Suprapubic skin (tissue), 4 donors: ENCODE measurements around the gene CENPX. TPM values are rescaled to one million over a fixed set of nuclear protein-coding genes. Genes with fewer than 3 reads are reported as not detected.

ENCODE experiments used
- DNase-seq, 2 donors: peaks; one replicate each; pipeline ENCODE4 v3.0.0-alpha.2; 2019; ENCODE audit warnings: low spot score in 2 of 2
- H3K27ac ChIP-seq: fragments of 200-600 bp; sonication (generic); one replicate; pipeline ENCODE4 v1.5.1; 2019
- H3K27me3 ChIP-seq: fragments of 200-600 bp; sonication (generic); one replicate; pipeline ENCODE4 v1.5.1; 2019
- H3K36me3 ChIP-seq: fragments of 200-600 bp; sonication (generic); one replicate; pipeline ENCODE4 v1.5.1; 2019
- H3K4me1 ChIP-seq: fragments of 200-600 bp; sonication (generic); one replicate; pipeline ENCODE4 v1.5.1; 2019
- H3K4me3 ChIP-seq: fragments of 200-600 bp; sonication (generic); one replicate; pipeline ENCODE4 v1.5.1; 2019; ENCODE audit warnings: mild to moderate bottlenecking
- H3K9me3 ChIP-seq: fragments of 200-600 bp; sonication (generic); one replicate; pipeline ENCODE4 v1.5.1; 2019
- EP300 ChIP-seq: sonication (generic); formaldehyde crosslinking; IDR thresholded peaks from one replicate; pipeline ENCODE4 v1.6.1; 2017; ENCODE audit warnings: antibody characterized with exemption
- POLR2A ChIP-seq, 2 donors: fragments of 450-650 bp; IDR thresholded peaks; one replicate each; pipeline ENCODE4 v1.6.1; 2017; ENCODE audit warnings: antibody characterized with exemption in 2 of 2, mild to moderate bottlenecking in 2 of 2, moderate library complexity in 2 of 2
- POLR2AphosphoS5 ChIP-seq, 3 donors: sonication (generic); formaldehyde crosslinking; IDR thresholded peaks; one replicate each; pipeline ENCODE4 v1.6.1; 2017; ENCODE audit warnings: antibody characterized with exemption in 3 of 3
- WGBS: methylation state at CpG from one replicate; pipeline ENCODE4 v1.1.5; 2018; 5-methylcytosine and 5-hydroxymethylcytosine counted together
- total RNA-seq, 4 donors: library from RNA; depleted of rRNA; stranded (reverse); fragments of >200 nt; gene quantifications; one replicate each; pipeline ENCODE4 v1.1.0, GENCODE V29; 2016
- TF ChIP-seq, protein P1 (sequence below), 2 donors: fragments of 200-600 bp in 1 of 2; fragments of 450-650 bp in 1 of 2; sonication (generic) in 1 of 2; IDR thresholded peaks; one replicate each; pipeline ENCODE4 v1.5.1; 2016 to 2019; ENCODE audit warnings: antibody characterized with exemption in 2 of 2, mild to moderate bottlenecking in 1 of 2, moderate library complexity in 1 of 2

The CENPX gene
- total RNA-seq, 4 donors from 2014 or later: 75.8 to 81.6 (median 76.8) TPM

DNA sequence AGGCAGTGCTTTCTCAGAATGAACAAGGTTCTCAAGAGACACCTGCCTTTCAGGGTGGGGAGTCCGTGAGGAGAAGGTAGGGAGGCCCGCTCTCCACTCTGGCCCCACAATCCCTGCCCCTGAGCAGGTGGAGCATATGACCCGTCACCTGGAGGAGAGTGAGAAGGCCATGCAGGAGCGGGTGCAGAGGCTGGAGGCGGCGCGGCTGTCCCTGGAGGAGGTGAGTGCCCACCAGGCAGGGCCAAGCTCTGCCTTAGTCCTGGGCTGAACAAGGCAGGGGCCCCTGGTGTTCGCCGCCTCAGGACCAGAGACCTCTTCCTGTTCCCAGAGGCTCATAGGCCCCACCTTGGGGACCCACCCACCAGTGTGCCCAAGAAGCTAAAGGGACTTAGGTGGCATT lies 6.3 kb upstream of the CENPX start:
- no peak overlapping the region for H3K4me3 ChIP-seq
- TF ChIP-seq EP300 (no peak), POLR2AphosphoS5 (IDR thresholded peaks at IDR 0.05) (no peak), POLR2A (IDR thresholded peaks at IDR 0.05) (no peak)
- TF ChIP-seq, protein P1, sequence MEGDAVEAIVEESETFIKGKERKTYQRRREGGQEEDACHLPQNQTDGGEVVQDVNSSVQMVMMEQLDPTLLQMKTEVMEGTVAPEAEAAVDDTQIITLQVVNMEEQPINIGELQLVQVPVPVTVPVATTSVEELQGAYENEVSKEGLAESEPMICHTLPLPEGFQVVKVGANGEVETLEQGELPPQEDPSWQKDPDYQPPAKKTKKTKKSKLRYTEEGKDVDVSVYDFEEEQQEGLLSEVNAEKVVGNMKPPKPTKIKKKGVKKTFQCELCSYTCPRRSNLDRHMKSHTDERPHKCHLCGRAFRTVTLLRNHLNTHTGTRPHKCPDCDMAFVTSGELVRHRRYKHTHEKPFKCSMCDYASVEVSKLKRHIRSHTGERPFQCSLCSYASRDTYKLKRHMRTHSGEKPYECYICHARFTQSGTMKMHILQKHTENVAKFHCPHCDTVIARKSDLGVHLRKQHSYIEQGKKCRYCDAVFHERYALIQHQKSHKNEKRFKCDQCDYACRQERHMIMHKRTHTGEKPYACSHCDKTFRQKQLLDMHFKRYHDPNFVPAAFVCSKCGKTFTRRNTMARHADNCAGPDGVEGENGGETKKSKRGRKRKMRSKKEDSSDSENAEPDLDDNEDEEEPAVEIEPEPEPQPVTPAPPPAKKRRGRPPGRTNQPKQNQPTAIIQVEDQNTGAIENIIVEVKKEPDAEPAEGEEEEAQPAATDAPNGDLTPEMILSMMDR (IDR thresholded peaks at IDR 0.05): no peak
- H3K4me1 ChIP-seq: peaks cover 37% of the 10 kb centered on the region
- 96% methylated on average over 7 of the region's 9 CpGs for WGBS
- H3K27me3 ChIP-seq: peaks cover 7% of the 10 kb centered on the region
- H3K9me3 ChIP-seq: no peaks in the 10 kb centered on the region
- DNase-seq: no peak
- no peak overlapping the region for H3K27ac ChIP-seq
- no peaks in the 10 kb centered on the region for H3K36me3 ChIP-seq

DNA sequence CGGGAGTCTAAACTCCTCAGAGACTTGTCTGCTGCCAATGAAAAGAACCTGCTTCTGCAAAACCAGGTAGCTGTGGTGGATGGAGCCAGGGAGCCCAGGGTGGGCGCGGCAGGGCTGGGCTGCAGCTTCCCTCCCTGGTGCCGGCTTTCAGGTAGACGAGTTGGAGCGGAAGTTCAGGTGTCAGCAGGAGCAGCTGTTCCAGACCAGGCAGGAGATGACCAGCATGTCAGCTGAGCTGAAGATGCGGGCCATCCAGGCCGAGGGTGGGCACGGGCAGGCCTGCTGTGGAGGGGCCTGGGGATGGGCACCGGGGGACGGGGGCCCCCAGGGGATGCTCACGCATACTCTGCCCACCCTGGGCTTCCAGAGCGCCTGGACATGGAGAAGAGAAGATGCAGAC lies 5.6 kb upstream of the CENPX start:
- Histone ChIP-seq H3K27me3 (peaks cover 7% of the 10 kb centered on the region), H3K36me3 (no peaks in the 10 kb centered on the region), H3K9me3 (no peaks in the 10 kb centered on the region), H3K4me3 (no peak overlapping the region), H3K27ac (no peak overlapping the region), H3K4me1 (peaks cover 44% of the 10 kb centered on the region)
- WGBS: 93% methylated on average over 6 of the region's 13 CpGs
- no peak for DNase-seq
- TF ChIP-seq POLR2A (IDR thresholded peaks at IDR 0.05) (no peak), EP300 (no peak), POLR2AphosphoS5 (IDR thresholded peaks at IDR 0.05) (no peak)
- TF ChIP-seq, protein P1 (IDR thresholded peaks at IDR 0.05): no peak

DNA sequence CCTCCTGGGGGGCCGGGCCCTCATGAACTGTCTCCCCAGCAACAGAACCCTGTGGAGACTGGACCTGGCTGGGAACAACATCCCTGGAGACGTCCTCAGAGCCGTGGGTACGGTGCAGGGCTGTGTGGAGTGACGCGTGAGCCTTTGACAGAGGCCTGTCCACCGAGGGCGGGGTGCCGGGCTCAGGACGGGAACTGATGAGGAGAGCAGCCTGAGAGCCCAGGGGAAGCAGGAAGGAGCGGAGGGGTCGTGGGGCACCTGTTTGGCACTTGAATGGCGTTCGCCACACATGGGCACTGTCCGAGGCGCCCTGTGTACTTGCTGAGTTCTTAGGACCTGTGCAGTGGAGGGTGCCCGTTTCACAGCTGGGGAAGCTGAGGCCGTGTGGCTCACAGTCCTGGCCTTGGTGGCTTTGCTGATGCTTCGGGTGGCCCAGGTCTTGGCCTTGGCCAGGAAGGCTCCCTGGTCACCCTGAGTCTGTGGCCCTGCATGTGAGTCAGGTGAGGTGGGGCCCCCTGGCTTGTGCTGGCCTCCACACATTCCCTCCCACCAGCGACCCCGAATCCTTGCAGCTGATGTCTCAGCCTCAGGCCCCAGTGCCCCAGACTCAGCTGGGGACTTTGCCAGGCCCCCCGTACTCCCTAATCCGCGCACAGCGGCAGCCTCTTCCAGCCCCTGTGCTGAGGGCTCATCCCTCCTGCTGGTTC lies 2.9 kb upstream of the CENPX start:
- Histone ChIP-seq H3K36me3 (no peaks in the 10 kb centered on the region), H3K27me3 (no peaks in the 10 kb centered on the region), H3K27ac (no peak overlapping the region), H3K4me3 (no peak overlapping the region), H3K4me1 (peaks cover 43% of the 10 kb centered on the region), H3K9me3 (no peaks in the 10 kb centered on the region)
- no peak for TF ChIP-seq EP300
- no peak for TF ChIP-seq POLR2AphosphoS5 (IDR thresholded peaks at IDR 0.05)
- TF ChIP-seq, protein P1 (IDR thresholded peaks at IDR 0.05): no peak
- TF ChIP-seq POLR2A (IDR thresholded peaks at IDR 0.05): no peak
- DNase-seq: no peak
- WGBS: 92% methylated on average over 16 of the region's 25 CpGs

DNA sequence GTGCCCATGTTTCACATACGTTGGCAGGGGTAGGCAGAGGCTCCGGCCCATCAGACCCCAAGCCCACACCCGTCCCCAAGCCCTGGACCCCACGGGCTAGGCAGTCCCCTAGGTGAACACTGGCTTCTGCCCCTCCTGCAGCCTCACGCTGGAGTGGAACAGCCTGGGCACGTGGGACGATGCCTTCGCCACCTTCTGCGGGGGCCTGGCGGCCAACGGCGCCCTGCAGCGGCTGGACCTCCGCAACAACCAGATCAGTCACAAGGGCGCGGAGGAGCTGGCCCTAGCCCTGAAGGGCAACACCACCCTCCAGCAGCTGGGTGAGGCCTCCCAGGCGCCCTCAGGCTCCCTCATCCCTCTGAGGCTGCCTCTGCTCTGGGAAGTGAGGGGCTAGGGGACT lies 2.2 kb upstream of the CENPX start:
- Histone ChIP-seq H3K27me3 (no peaks in the 10 kb centered on the region), H3K36me3 (no peaks in the 10 kb centered on the region), H3K27ac (no peak overlapping the region), H3K4me1 (peaks cover 36% of the 10 kb centered on the region), H3K9me3 (no peaks in the 10 kb centered on the region), H3K4me3 (no peak overlapping the region)
- TF ChIP-seq EP300: no peak
- no peak for TF ChIP-seq POLR2A (IDR thresholded peaks at IDR 0.05)
- TF ChIP-seq POLR2AphosphoS5 (IDR thresholded peaks at IDR 0.05): no peak
- TF ChIP-seq, protein P1 (IDR thresholded peaks at IDR 0.05): no peak
- no peak for DNase-seq
- 83% methylated on average over 1 of the region's 17 CpGs for WGBS

DNA sequence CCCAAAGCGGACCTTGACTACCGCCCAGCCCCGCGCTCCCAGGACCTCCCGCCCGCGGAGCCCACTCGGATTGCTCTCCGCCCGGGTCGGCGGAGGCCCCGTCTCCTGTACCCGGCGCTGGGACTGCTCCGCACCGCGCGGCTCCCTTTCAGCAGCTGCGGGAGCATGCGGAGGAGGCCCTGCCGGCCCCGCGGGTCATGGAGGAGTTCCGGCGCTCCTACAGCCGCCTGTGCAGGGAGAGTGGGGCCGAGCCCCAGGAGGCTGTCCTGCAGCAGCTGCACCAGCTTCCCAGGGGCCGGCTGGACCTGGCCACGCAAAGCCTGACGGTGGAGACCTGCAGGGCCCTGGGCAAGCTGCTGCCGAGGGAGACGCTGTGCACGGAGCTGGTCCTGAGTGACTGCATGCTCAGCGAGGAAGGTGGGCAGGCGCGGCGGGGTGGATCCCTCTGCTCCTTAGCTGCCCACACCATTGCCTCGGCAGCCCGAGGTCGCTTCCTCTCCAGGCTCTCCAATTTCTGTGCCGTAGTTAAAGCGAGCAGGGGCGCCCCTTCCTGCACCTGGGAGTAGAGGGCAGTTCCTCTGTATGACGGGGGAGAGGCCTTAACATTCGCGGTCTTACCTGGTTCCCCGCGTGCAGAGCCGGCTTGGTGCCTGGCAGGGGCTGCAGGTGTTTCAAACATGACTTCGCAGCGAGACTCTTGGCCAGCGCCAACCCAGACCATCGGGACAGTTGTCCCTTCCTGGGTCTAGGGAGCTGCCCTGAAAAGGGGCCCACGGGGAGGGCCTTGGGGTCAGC lies 966 bp upstream of the CENPX start:
- TF ChIP-seq POLR2AphosphoS5 (IDR thresholded peaks at IDR 0.05) (no peak), POLR2A (IDR thresholded peaks at IDR 0.05) (no peak), EP300 (no peak)
- TF ChIP-seq, protein P1 (IDR thresholded peaks at IDR 0.05): no peak
- H3K4me3 ChIP-seq: peak overlapping the region; percentile 84
- H3K4me1 ChIP-seq: peaks cover 32% of the 10 kb centered on the region
- 5% methylated on average over 14 of the region's 55 CpGs for WGBS
- no peak for DNase-seq
- H3K36me3 ChIP-seq: no peaks in the 10 kb centered on the region
- no peaks in the 10 kb centered on the region for H3K9me3 ChIP-seq
- no peak overlapping the region for H3K27ac ChIP-seq
- no peaks in the 10 kb centered on the region for H3K27me3 ChIP-seq
